Measurements from ENCODE around the gene AP2A2. TPM values are rescaled to one million over a fixed set of nuclear protein-coding genes. Genes with fewer than 3 reads are reported as not detected.

The AP2A2 gene
- total and polyA plus RNA-seq, 11 donors: 20.4 to 71.4 (median 36.5) TPM

GRCh38 chr11:997907-998306, 72.2 kb downstream of the AP2A2 start:
- TF ChIP-seq POLR2A (IDR thresholded peaks at IDR 0.05): no peak
- TF ChIP-seq CTCF (IDR thresholded peaks at IDR 0.05): no peak

GRCh38 chr11:999009-999408, 73.3 kb downstream of the AP2A2 start:
- Histone ChIP-seq H3K36me3 (peaks cover 0 to 82% (median 69%) of the 10 kb centered on the region in 9 donors), H3K9me3 (no peaks in the 10 kb centered on the region), H3K4me1 (peaks cover 0 to 4% (median 0%) of the 10 kb centered on the region in 12 donors), H3K4me3 (no peak overlapping the region), H3K27me3 (no peaks in the 10 kb centered on the region), H3K27ac (no peak overlapping the region)
- ATAC-seq (no peak), DNase-seq (no peak)
- WGBS, 4 donors: 96 to 98% (median 98%) methylated on average over 8 to 10 of the region's 10 CpGs
- intact Hi-C loops (cut with DNase I): no loop called here
- TF ChIP-seq CTCF (IDR thresholded peaks at IDR 0.05): no peak

More at GRCh38 chr11:997907-998306, 72.2 kb downstream of the AP2A2 start:
- peaks cover 0 to 83% (median 71%) of the 10 kb centered on the region in 9 donors for H3K36me3 ChIP-seq
- intact Hi-C loops (cut with DNase I): no loop called here
- no peak overlapping the region for H3K4me3 ChIP-seq
- no peak overlapping the region for H3K27ac ChIP-seq
- H3K27me3 ChIP-seq: no peaks in the 10 kb centered on the region
- ATAC-seq (peak in 1 of 4 donors; percentile 17), DNase-seq (no peak)
- no peaks in the 10 kb centered on the region for H3K9me3 ChIP-seq
- 86 to 91% (median 88%) methylated on average over 14 of the region's 14 CpGs for WGBS, 4 donors
- H3K4me1 ChIP-seq: peaks cover 0 to 4% (median 0%) of the 10 kb centered on the region in 12 donors

- peaks cover 0 to 87% (median 67%) of the 10 kb centered on the region in 9 donors for H3K36me3 ChIP-seq
Measured at GRCh38 chr11:1000357-1001278, 74.9 kb downstream of the AP2A2 start.

More at GRCh38 chr11:1000357-1001278, 74.9 kb downstream of the AP2A2 start:
- intact Hi-C loops (cut with DNase I): no loop called here
- no peaks in the 10 kb centered on the region for H3K4me1 ChIP-seq
- H3K27me3 ChIP-seq: no peaks in the 10 kb centered on the region
- H3K27ac ChIP-seq: no peak overlapping the region
- H3K4me3 ChIP-seq: no peak overlapping the region
- 92 to 93% (median 93%) methylated on average over 36 to 38 of the region's 38 CpGs for WGBS, 4 donors
- H3K9me3 ChIP-seq: no peaks in the 10 kb centered on the region
- no peak for TF ChIP-seq POLR2A (IDR thresholded peaks at IDR 0.05)
- TF ChIP-seq CTCF (IDR thresholded peaks at IDR 0.05): no peak
- ATAC-seq: no peak
- no peak for DNase-seq
